AG04450 (cell line): Measurements from ENCODE around the gene CYSRT1. TPM values are rescaled to one million over a fixed set of nuclear protein-coding genes. Genes with fewer than 3 reads are reported as not detected.
"Not testable (repeated sequence)": the region's sequence is repeated elsewhere in the genome, so short reads cannot be mapped to it uniquely, and the experiment has no call there.

Experiments used
- CTCF ChIA-PET: fragments of 300-600, 350-600 bp; formaldehyde crosslinking; extraction: SDS; loops from one replicate; lab custom pipeline; 2022; ENCODE audit warnings: antibody characterized with exemption, inconsistent platforms; lab: Charles Lee
- POLR2A ChIA-PET: fragments of 350-600 bp; formaldehyde crosslinking; extraction: SDS; loops from one replicate; lab custom pipeline; 2021; ENCODE audit warnings: antibody characterized with exemption, inconsistent platforms; lab: Yijun Ruan, JAX
- DNase-seq: peaks from one replicate; pipeline ENCODE4 v3.0.0-alpha.2; 2011; ENCODE audit warnings: low read depth, low spot score
- H3K27ac ChIP-seq: one replicate; pipeline ENCODE4 v1.5.1; 2012; ENCODE audit warnings: low read depth, low read length, control low read depth
- H3K27me3 ChIP-seq: one replicate; pipeline ENCODE4 v1.6.0; 2012; ENCODE audit warnings: low read length; ENCODE audit not compliant: control insufficient read depth, insufficient read depth
- H3K4me3 ChIP-seq: 2 replicates; pipeline ENCODE4 v1.5.1; 2011; ENCODE audit warnings: mild to moderate bottlenecking, low read depth, low read length, control low read depth
- H3K9me3 ChIP-seq: 2 replicates; pipeline ENCODE4 v1.5.1; 2012; ENCODE audit warnings: low read length; ENCODE audit not compliant: control insufficient read depth, insufficient read depth
- CTCF ChIP-seq: IDR thresholded peaks from 2 replicates; pipeline ENCODE4 v1.5.1; 2011; ENCODE audit warnings: low read depth, low read length, control low read depth, inconsistent platforms
- polyA plus RNA-seq: library from polyadenylated mRNA; depleted of rRNA; stranded (reverse); fragments of >200 nt; gene quantifications from 2 replicates; pipeline ENCODE4 v1.2.3, GENCODE V29; 2011

Gene CYSRT1
- polyA plus RNA-seq, 1 experiment = 0.27 TPM

- H3K9me3 ChIP-seq = no peaks in the 10 kb centered on the region; the same call in 1 of the 2 replicates
- POLR2A ChIA-PET = no interaction called here
- no peak overlapping the region for H3K27ac ChIP-seq
- no peaks in the 10 kb centered on the region for H3K27me3 ChIP-seq
- no peak for DNase-seq
- no peak for TF ChIP-seq CTCF
- CTCF ChIA-PET = interaction anchor here (0.5 to 2.3 kb wide), 8 partner anchors 11 to 311 kb away, joined by 3 to 17 read pairs (median 6); partner anchors contain the start of genes ANAPC2, RNF224 and SSNA1
- H3K4me3 ChIP-seq = no peak overlapping the region
These were observed 13.1 kb downstream of the CYSRT1 start for GRCh38 chr9:137237759-137238726.

GRCh38 chr9:137239541-137240200, 14.7 kb downstream of the CYSRT1 start:
- DNase-seq, H3K9me3 ChIP-seq, H3K27me3 ChIP-seq: not testable (repeated sequence)
- ChIA-PET POLR2A (interaction anchor here (0.7 to 5.7 kb wide), 12 partner anchors 12 to 110 kb away, joined by 6 to 146 read pairs (median 14); partner anchors contain the start of genes ANAPC2, NELFB, RNF224 and SSNA1), CTCF (interaction anchor here (2.3 kb wide), 1 partner anchor 12 kb away, joined by 8 read pairs; the partner anchor contains the start of gene RNF224)
- H3K27ac ChIP-seq = peak overlapping the region; percentile 47
- peak overlapping the region; percentile 68 for H3K4me3 ChIP-seq

GRCh38 chr9:137240318-137240840, 15.4 kb downstream of the CYSRT1 start:
- POLR2A ChIA-PET = interaction anchor here (0.5 to 5.7 kb wide), 46 partner anchors 10 to 1131 kb away, joined by 3 to 146 read pairs (median 4); partner anchors contain the start of genes ANAPC2, CYSRT1, EXD3 and MAN1B1
- Histone ChIP-seq H3K9me3 (no peaks in the 10 kb centered on the region; the same call in 1 of the 2 replicates), H3K27ac (peak overlapping the region; percentile 83), H3K4me3 (peak overlapping the region; percentile 68), H3K27me3 (no peaks in the 10 kb centered on the region)
- CTCF ChIA-PET = interaction anchor here (1.0 to 2.3 kb wide), 2 partner anchors 13 to 211 kb away, joined by 3 to 8 read pairs; partner anchors contain the start of gene RNF224
- DNase-seq = no peak
- TF ChIP-seq CTCF = no peak

- peak; percentile 100 for DNase-seq
- no peaks in the 10 kb centered on the region; the same call in 1 of the 2 replicates for H3K9me3 ChIP-seq
- no peak for TF ChIP-seq CTCF
- no peaks in the 10 kb centered on the region for H3K27me3 ChIP-seq
- ChIA-PET POLR2A (interaction anchor here (0.5 to 5.7 kb wide), 46 partner anchors 11 to 1131 kb away, joined by 3 to 146 read pairs (median 4); partner anchors contain the start of genes ANAPC2, CYSRT1, EXD3 and MAN1B1), CTCF (interaction anchor here (1.0 kb wide), 1 partner anchor 212 kb away, joined by 3 read pairs; no protein-coding TSS in a partner anchor)
- H3K4me3 ChIP-seq = peak within 1 kb of the TSS; percentile 82
- peak within 1 kb of the TSS; percentile 83 for H3K27ac ChIP-seq
These were observed 16.0 kb downstream of the CYSRT1 start, which contains the start of gene TUBB4B for GRCh38 chr9:137240841-137241489. Gene TUBB4B, plus strand, starts transcription at chr9:137241287. Its CDS starts 74 bp downstream, at chr9:137241361.
